PFSK-1 (cell line): ENCODE data around the gene KLF6.

ENCODE experiments used
- FOXP2 ChIP-seq: optimal IDR thresholded peaks from 2 replicates; pipeline ENCODE3; 2011; ENCODE audit warnings: borderline replicate concordance, control low read depth, inconsistent platforms; ENCODE audit not compliant: insufficient read depth; ENCODE audit errors: extremely low read length, extremely low read depth
- POLR2AphosphoS5 ChIP-seq: IDR thresholded peaks from 2 replicates; pipeline ENCODE4 v1.6.1; 2012; ENCODE audit warnings: low read depth, mild to moderate bottlenecking, control low read depth, low read length, moderate library complexity
- REST ChIP-seq, 2 experiments: IDR thresholded peaks; 2 replicates each; pipeline versions ENCODE4 v1.6.1 to v1.8.0; 2011 to 2012; ENCODE audit warnings: low read depth in 2 of 2, low read length in 2 of 2, control low read depth in 1 of 2, inconsistent platforms in 1 of 2, mild to moderate bottlenecking in 1 of 2, moderate library complexity in 1 of 2; ENCODE audit not compliant: insufficient read depth in 1 of 2
- SIN3A ChIP-seq: IDR thresholded peaks from 2 replicates; pipeline ENCODE4 v1.6.1; 2012; ENCODE audit warnings: mild to moderate bottlenecking, low read length, moderate library complexity, borderline replicate concordance; ENCODE audit not compliant: insufficient read depth
- TAF1 ChIP-seq: IDR thresholded peaks from 2 replicates; pipeline ENCODE4 v1.6.1; 2012; ENCODE audit warnings: low read length, control low read depth, borderline replicate concordance; ENCODE audit not compliant: insufficient read depth

The KLF6 gene

GRCh38 chr10:3766046-3766756, 18.8 kb downstream of the KLF6 start:
- no peak for TF ChIP-seq REST (IDR thresholded peaks at IDR 0.05; ENCODE audit: insufficient read depth in 1 of 2, low read depth in 2 of 2, low read length in 2 of 2)
- no peak for TF ChIP-seq TAF1
- TF ChIP-seq FOXP2 = no peak
- TF ChIP-seq SIN3A = no peak
- TF ChIP-seq POLR2AphosphoS5 = no peak

- TF ChIP-seq REST (IDR thresholded peaks at IDR 0.05; ENCODE audit: insufficient read depth in 1 of 2, low read depth in 2 of 2, low read length in 2 of 2) = no peak
- no peak for TF ChIP-seq FOXP2
- TF ChIP-seq TAF1 = no peak
- no peak for TF ChIP-seq POLR2AphosphoS5
- no peak for TF ChIP-seq SIN3A
Measured at GRCh38 chr10:3765146-3765545, 19.9 kb downstream of the KLF6 start.

GRCh38 chr10:3764626-3765112, 20.3 kb downstream of the KLF6 start:
- TF ChIP-seq SIN3A (no peak), REST (IDR thresholded peaks at IDR 0.05; ENCODE audit: insufficient read depth in 1 of 2, low read depth in 2 of 2, low read length in 2 of 2) (no peak), POLR2AphosphoS5 (no peak), FOXP2 (no peak), TAF1 (no peak)

- TF ChIP-seq SIN3A (no peak), REST (IDR thresholded peaks at IDR 0.05; ENCODE audit: insufficient read depth in 1 of 2, low read depth in 2 of 2, low read length in 2 of 2) (no peak), POLR2AphosphoS5 (no peak), TAF1 (no peak), FOXP2 (no peak)
Measured at GRCh38 chr10:3763852-3764625, 21.0 kb downstream of the KLF6 start.
